ENCODE measurements around the gene NSUN3.
"Not testable (repeated sequence)": the region's sequence is repeated elsewhere in the genome, so short reads cannot be mapped to it uniquely, and the experiment has no call there.

The NSUN3 gene

DNA sequence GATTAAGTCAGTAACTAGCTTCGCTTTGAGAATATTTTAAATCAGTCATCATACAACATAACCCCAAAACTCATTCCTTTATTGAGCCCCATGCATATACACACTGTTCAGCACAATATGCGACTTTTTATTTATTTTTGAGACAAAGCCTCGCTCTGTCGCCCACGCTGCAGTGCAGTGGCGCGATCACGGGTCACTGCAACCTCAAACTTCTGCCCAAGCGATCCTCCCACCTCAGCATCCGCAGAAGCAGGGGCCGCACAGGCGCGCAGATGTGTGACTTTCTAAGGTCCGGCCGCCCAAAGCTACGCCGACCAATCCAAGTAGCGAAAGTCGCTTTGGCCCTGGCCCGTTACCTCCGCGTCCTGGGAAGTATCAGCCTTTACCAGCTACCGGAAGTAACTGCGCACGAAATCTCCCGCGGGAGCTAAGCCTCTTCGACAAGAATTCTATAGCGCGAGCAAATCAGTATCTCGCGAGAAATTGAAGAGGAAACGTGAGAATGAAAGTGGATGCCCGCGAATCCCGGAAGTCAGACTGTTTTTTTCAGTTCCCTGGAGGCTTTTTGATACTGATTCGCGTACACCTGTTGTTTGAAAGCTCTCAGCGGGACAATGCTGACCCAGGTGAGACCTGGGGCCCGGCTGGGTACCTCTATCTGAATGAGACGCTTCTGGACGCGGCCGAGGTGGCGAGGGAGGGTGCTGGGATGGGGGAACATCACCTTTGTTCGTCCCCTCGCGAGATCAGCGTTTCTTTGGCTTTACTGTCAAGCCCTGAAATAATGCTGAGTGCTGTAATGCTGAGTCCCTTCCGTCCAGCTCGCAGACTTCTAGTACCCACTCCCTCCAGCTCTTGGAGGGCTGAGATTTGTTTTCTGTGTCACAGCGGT, at the start of gene NSUN3, which contains the start of gene DHFR2:
TSS of gene NSUN3 (plus strand) at position 549 of the 892 bp plus-strand sequence. CDS start at position 615, 66 bp downstream.
TSS of gene DHFR2 (minus strand) at position 404 of the 892 bp plus-strand sequence. CDS start 1,405 bp downstream, outside the sequence.
- DNase-seq (ENCODE audit: low read depth in 2 of 2), result peak; percentile 66 to 76

DNA sequence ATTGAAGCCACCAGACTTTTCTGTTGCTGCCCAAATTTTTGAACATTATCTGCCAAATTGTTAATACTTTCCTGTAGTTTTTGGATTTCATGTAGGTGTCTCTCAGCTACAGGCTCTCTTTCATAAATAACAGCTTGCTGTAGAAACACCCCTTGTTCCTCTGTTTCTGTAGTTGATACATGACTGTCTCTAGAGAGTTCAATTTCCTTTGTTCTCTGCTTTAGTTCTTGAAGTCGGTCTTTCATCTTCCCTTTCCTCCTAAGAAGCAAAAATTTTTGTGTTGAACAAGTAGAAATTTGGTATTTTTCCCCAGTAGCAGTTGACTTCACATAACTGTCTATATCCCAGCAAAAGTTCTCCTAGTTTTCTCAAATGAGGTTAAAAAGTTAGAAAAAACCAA, 47.8 kb upstream of the NSUN3 start:
- no peak for DNase-seq (ENCODE audit: low read depth in 2 of 2)

DNA sequence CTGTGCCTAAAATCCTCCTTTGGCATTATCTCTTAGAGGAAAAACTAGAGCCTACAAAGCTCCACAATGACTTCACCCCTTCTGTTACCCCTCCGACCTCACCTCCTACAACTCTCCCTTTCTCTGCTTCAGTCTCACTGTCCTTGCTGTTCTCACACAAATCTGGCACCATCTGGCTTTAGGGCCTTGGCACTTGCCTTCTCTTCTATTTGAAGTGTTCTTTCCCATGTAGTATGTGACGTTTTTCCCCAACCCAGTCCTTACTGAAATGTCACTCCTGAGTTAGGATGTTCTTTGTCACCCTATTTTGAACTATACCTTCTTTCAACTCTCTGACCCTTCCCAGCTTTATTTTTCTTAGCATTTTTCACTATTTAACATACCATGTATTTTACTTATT, 43.2 kb upstream of the NSUN3 start:
- DNase-seq (ENCODE audit: low read depth in 2 of 2), result no peak

DNA sequence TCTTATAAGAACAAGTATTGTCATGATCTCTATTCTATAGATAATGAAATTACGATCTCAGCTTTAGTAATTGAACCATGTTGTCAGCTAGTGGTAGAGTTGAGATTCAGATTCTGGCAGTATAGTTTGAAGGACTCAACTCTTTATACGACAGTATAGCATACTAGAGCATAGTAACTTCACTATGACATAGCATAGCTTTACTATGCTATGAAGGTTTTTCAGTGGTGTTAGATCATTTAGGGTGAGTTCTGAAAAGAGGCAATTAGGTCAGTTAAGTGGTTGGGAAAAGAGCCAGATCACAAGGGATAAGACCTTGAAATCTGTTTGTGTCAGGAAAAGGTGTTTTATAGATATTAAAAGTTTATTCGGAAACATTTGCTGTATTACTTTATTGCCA, 42.6 kb upstream of the NSUN3 start:
- no peak for DNase-seq (ENCODE audit: low read depth in 2 of 2)

DNA sequence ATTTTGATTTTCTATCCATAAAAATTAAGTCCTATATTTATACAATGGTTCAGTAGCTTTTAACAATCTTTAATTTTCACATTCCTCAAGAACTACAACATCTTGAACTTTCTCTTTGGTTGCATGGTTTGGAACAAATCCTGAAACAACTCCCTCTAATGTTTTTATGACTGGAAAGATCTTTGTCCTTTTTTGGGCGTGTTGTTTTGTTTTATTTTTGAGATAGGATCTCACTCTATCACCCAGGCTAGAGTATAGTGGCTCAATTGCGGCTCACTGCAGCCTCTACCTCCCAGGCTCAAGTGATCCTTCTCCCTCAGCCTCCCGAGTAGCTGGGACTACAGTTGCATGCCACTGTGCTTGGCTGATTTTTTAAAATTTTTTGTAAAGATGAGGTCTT, 38.5 kb upstream of the NSUN3 start:
- DNase-seq (ENCODE audit: low read depth in 2 of 2), result no peak

DNA sequence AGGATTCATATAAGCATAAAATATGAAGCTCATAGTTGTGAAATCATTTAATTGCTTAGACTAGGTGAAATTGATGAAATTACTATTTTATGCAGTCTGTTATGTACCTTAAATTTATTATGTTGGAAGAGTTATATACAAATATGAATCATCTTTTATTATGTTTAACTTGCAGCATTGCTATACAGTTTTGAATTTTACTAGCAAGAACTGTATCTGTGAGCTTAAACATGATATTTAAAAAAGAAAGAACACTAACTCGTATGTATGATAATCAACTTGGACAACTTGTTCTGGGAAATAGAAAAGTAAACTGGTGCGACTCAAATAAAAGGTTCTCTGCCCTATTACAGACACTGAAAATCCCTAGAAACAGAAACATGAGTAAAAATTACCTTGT, 36.2 kb upstream of the NSUN3 start:
- no peak for DNase-seq (ENCODE audit: low read depth in 2 of 2)

DNA sequence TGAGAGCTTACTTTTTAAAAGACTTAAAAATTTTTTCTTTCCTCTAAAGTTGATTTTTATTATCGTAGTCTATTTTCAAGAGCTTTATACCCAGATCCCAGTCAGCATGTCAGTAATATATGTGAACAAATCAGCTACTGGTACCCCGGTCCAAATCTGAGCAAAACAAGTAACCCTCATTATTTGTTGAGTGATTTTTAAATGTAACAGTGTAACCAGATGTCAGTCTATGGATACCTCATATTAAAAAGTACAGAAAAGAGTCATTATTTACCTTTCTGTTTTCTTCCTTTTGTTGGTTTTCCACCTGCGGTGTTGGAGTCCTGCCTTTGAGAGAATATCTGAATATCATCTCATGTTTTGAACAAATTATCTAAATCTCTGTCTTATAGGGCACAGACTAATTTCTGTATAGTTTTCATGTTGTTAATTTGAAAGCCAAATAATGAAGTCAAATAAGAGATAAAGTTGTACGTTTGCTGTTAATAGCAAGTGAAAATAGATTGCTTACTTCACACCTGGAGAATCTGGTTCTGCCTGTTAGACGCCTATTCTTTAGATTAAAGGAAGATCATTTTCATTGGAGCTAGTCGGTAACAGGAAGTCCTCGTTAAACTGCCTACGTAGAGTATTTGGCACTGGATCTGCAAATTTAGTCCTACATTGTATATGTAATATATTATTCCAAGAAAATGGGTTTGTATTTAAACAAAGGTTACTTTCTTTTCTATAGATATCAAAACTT, 34.6 kb upstream of the NSUN3 start, which contains the start of gene STX19:
TSS of gene STX19 (minus strand) at position 505 of the 745 bp plus-strand sequence. CDS start 13,328 bp downstream, outside the sequence.
- DNase-seq (ENCODE audit: low read depth in 2 of 2), result no peak

DNA sequence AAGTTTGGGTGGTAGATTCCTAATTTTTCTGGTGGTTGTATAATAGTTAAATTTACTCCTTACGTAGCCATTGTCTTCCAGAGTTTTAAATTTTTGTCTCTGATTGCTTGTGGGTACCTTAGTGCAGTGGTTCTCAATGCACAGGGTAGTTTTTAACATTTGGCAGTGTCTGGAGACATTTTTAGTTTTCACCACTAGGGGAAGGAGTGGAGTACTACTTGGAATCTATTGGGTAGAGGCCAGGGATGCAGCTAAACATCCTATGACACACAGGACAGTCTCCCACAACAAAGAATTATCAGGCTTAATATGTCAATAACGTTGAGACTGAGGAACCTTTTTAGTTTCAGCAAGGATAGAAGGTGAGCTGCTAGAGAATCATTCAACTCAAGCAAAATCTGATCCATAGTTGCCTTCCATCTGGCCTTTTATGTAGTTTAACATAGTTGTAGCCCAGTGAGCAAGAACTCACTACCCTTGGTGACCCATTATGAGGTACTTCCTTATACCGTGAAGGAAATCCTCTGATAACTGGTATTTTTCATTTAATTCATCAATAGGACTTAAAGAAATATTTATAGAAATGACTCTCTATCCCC, 25.9 kb upstream of the NSUN3 start:
- no peak for DNase-seq (ENCODE audit: low read depth in 2 of 2)

DNA sequence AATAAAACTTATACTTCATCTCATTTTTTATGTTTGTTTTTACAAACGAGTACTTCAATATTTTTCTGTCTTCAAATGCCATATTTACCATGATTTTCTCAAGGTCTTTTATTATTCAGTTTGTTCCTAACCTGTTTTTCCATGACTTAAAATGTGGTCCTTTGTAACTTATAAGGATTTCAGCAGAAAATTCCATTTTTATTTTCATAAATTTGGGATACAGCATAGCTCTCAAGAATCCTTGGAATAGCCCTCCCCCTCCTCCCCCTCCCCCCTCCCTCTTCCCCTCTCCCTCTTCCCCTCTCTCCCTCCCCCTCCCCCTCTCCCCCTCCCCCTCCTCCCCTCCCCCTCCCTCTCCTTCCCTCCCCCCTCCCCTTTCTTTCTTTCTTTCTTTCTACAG, 19.6 kb upstream of the NSUN3 start:
- no peak for DNase-seq (ENCODE audit: low read depth in 2 of 2)

DNA sequence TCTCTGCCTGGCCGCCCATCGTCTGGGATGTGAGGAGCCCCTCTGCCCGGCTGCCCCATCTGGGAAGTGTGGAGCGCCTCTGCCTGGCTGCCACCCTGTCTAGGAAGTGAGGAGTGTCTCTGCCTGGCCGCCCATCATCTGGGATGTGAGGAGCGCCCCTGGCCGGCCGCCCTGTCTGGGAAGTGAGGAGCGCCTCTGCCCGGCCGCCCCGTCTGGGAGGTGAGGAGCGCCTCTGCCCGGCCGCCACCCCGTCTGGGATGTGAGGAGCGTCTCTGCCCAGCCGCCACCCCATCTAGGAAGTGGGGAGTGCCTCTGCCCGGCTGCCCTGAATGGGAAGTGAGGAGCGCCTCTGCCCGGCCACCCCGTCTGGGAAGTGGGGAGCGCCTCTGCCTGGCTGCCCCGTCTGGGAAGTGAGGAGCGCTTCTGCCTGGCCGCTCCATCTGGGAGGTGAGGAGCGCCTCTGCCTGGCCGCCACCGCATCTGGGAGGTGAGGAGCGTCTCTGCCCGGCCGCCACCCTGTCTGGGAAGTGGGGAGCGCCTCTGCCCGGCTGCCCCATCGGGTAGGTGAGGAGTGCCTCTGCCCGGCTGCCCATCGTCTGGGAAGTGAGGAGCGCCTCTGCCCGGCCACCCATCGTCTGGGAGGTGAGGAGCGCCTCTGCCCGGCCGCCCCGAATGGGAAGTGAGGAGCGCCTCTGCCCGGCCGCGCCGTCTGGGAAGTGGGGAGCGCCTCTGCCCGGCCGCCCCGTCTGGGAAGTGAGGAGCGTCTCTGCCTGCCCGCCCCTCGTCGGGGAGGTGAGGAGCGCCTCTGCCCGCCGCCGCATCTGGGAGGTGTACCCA, 18.5 kb upstream of the NSUN3 start:
- DNase-seq (ENCODE audit: low read depth in 2 of 2), result not testable (repeated sequence)

DNA sequence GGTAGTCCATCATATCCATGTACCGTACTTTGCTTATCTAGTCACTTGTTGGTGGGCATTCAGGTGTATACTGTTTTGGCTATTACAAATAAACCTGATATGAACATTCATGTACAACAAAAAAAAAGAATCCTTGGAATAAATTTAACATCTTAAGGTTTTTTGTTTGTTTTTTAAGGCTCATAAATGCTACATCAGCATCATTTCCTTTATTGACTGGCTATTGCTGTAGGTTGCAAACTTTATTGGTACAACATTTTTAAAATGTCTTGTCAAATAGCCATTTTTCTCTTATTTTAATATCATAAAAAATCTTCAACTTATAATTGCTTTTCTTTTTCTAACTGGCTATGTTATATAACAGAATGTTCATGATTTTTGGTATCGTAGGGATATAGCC, 16.3 kb upstream of the NSUN3 start:
- no peak for DNase-seq (ENCODE audit: low read depth in 2 of 2)

DNA sequence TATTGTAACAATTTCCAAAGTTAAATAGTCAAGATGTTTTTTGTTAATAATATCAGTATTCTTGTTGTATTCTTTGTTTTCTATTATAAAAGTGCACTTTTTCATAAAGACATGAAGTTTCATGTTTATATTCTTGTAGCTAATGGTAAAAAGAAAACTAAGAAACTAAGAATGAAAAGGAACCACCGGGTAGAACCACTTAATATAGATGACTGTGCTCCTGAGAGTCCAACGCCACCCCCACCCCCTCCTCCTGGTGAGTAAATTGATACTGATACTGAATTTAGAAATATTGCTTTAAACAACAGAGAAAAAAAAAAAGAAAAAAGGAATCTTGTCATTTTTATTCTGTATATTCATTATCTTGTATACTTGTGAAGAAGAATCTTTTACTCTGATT, 13.6 kb upstream of the NSUN3 start:
- DNase-seq (ENCODE audit: low read depth in 2 of 2), result no peak

DNA sequence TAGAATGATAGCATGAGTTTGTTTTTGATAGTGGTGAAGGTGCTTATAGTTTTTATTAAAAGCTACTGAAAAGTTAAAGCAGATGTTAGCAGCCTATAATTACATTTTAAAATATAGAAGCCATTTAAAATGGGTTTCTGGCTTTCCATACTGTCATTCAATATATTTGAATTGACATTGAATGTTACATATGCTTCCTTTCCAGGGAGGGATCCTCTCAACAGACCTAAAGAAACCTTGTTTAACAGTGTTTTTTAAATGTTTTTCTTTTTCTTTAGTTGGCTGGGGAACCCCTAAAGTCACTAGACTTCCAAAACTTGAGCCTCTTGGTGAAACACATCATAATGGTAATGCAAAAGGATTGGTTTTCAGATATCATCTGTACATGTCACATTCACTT, 12.3 kb upstream of the NSUN3 start:
- no peak for DNase-seq (ENCODE audit: low read depth in 2 of 2)

DNA sequence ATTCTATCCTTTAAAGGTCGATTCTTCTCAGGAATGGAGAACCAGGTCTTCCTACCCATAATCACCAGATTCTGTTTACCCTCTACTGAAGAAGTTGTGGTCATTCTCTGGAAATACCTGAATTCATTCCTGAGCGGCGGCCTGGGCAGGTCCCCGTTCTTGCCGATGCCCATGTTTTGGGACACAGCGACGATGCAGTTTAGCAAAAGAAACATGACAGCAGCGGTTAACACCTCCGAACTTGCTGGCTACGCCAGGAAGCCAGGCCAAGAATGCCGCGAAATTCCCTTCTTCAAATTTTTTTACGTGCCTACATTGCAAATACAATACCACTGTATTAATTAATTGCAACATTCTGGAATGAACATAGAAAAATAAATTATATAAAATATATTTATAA, 1.6 kb upstream of the NSUN3 start:
- no peak for DNase-seq (ENCODE audit: low read depth in 2 of 2)

DNA sequence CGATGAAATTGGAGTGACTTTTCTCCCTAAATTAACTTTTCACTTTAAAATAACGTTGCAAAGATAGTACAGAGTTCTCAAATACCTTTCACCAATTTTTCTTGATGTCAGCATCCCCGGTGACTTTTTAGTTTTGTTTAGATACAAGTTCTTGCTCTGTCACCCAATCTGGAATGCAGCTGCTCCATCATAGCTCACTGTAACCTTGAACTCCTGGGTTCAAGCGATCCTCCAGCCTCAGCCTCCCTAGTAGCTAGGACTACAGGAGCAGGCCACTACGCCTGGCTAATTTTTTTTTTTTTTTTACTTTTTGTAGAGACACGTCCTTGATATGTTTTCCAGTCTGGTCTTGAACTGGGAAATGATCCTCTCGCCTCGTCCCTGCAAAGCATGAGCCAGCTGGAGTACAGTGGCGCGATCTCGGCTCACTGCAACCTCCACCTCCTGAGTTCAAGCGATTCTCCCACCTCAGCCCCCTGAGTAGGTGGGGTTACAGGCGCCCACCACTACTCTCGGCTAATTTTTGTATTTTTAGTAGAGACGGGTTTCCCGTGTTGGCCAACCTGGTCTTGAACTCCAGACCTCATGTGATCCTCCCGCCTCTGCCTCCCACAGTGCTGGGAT, 747 bp downstream of the NSUN3 start:
- DNase-seq (ENCODE audit: low read depth in 2 of 2), result no peak

DNA sequence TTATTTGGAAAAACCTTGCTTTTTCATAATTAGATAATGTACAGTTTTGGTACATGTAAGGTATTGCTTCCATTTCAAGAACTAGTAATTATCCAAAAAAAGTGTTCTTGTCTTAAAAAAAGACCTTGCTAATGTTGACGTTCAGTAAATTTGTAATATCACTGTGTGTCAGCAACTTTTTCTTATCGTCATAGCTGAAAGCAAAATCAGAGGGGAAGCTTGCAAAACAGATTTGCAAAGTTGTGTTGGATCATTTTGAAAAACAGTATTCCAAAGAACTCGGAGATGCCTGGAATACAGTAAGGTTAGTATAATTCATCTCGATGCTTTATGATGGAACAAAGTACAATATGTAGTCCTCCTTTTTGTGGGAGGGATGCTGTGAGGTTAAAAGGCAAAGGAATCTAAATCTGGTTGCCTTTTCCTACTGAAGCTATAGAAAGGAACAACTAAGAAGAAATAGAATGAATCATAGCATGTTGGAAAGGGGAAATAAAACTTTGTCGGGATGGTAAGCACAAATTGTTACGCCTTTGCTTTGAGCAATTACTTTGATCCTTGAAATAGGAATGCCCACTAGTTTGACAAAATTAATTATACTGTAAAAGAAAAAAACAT, 1.5 kb downstream of the NSUN3 start:
- DNase-seq (ENCODE audit: low read depth in 2 of 2), result no peak

DNA sequence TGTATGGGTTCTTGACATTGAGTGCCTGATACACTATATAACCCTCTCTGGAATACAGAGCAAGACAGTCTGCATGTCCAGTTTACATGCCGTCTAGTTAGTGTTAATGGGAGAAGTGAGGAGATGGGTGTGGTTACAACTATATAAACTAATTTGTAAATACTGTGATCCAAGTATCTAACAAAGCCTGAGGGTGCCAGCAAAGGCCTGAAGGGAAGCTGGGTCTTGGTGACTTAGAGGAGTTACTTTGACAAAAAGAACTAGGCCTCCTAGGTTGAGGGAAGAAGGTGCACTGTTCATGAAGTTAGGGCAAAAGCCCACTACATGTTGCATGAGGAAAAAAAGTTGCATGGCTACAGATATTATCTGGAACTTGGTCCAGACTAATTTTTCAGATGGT, 2.3 kb downstream of the NSUN3 start:
- DNase-seq (ENCODE audit: low read depth in 2 of 2), result no peak

DNA sequence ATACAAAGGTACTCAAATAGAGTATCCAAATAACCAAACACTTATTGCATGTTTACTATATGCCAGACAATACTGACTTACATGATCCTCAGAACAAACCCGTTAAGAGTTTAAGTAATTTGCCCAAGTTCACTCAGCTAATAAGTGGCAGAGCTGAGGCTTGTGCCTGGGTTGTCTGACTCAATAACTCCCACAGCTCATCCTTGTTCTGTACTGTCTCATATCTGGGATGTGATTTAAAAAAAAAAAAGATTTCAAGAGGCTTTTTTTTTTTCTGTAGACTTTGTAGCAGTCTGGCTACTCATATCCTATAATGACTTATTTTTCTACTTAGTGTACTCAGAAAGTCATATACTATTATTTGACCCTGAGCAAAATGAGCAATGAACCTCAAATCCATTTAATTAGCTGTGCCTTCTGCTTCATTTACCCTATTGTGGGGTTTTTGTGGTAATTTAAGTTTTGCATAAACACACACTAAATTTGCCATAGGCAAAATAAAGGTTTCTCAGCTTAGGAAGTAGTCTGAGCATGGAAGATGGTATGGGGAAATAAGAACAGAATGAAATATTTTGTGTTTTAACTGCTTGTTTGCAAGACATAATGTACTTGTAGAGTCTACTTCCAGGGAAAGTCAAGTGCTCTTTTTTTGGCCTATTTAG, 3.1 kb downstream of the NSUN3 start:
- no peak for DNase-seq (ENCODE audit: low read depth in 2 of 2)

DNA sequence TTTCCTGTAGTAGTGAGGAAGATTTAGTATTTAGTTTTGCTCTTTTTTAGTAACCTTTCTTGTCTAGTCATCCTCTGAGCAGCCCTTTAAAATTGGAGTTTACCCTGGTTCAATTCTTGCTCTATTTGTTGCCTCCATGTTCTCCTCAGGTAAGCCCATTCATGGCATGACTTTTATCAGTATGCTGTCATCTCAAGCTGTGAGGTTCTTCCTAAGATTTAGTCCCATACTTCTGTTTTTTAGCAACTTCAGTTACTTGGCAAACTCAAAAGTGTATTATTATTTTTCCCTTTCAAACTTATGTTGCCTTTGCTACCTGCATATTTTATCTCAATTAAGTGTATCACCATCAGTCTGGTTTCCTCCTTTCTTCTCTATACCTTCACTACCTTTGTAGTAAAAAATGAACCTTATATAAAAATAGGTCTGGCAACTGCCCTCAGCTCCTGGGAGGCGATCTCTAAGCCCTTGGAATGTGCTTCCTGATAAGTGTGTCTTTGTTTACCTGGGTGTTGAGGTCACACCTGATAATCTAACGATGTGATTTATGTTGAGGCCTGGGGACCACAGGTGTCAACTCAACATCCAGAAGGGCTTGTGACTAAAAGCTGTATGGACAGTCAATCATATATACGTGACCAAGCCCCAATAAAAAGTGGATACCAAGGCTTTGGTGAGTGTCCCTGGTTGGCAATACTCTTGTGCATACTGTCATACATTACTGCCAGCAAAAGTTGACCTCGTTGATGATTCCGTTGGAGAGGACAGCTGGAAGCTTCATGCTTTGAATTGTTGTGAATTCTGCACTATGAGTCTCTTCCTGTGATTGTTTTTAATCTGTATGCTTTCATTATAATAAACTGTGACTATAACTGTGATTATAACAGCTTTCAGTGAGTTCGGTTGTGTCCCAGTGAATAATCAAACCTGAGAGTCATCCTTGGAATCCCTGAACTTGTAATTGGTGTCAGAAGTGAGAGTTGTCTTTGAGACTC, 3.9 kb downstream of the NSUN3 start:
- no peak for DNase-seq (ENCODE audit: low read depth in 2 of 2)

All from stimulated activated CD8-positive, alpha-beta memory T cell treated with anti-CD3 and anti-CD28 coated beads, Interleukin-15, amount 100 ng/mL, for 48 hours (primary cell).